Activated CD4-positive, alpha-beta T cell treated with anti-CD3 and anti-CD28 coated beads for 36 hours (primary cell): ENCODE data around the gene SCGB1D1. TPM values are rescaled to one million over a fixed set of nuclear protein-coding genes. Genes with fewer than 3 reads are reported as not detected.

Experiments used
- ATAC-seq: fragments of 200-7000 bp; cut with Tn5 transposase; one replicate; pipeline ENCODE4 v1.10.0; 2021; ENCODE audit warnings: mild to moderate bottlenecking, moderate library complexity
- CTCF ChIA-PET: fragments of 350-600 bp; sonication (Branson Sonifier 250); formaldehyde crosslinking; loops from one replicate; lab custom pipeline; 2021; ENCODE audit warnings: antibody characterized with exemption; lab: Charles Lee
- POLR2A ChIA-PET: fragments of 350-600 bp; sonication (Branson Sonifier 250); formaldehyde crosslinking; loops from one replicate; lab custom pipeline; 2021; ENCODE audit warnings: antibody characterized with exemption, inconsistent platforms; lab: Charles Lee
- DNase-seq: peaks from one replicate; pipeline ENCODE4 v3.0.0-alpha.2; 2020
- H3K27ac Mint-ChIP-seq: one replicate; pipeline ENCODE4 v1.8.0; 2021; ENCODE audit warnings: mixed read lengths
- H3K27me3 Mint-ChIP-seq: one replicate; pipeline ENCODE4 v1.8.0; 2021; ENCODE audit warnings: mixed read lengths
- H3K36me3 Mint-ChIP-seq: one replicate; pipeline ENCODE4 v1.8.0; 2021; ENCODE audit warnings: low read depth, mixed read lengths
- H3K4me1 Mint-ChIP-seq: one replicate; pipeline ENCODE4 v1.8.0; 2021; ENCODE audit warnings: mixed read lengths
- H3K4me3 Mint-ChIP-seq: one replicate; pipeline ENCODE4 v1.8.0; 2021; ENCODE audit warnings: mild to moderate bottlenecking, moderate library complexity, mixed read lengths
- H3K9me3 Mint-ChIP-seq: one replicate; pipeline ENCODE4 v1.8.0; 2021; ENCODE audit warnings: low read depth, mixed read lengths
- intact Hi-C, 2 experiments: fragments of 100-400 bp; cut with DNase I in 1 of 2; cut with micrococcal nuclease in 1 of 2; formaldehyde crosslinking; loops; one replicate each; pipeline versions ENCODE4 v1.14.2 to v1.15.1; 2022 to 2024; cut with DNase I, micrococcal nuclease
- total RNA-seq, 2 experiments: library from RNA; stranded (reverse); gene quantifications; one replicate each; pipeline ENCODE4 v1.2.3, GENCODE V29; 2021

The SCGB1D1 gene
- total RNA-seq, 2 experiments from 2014 or later: not detected

DNA sequence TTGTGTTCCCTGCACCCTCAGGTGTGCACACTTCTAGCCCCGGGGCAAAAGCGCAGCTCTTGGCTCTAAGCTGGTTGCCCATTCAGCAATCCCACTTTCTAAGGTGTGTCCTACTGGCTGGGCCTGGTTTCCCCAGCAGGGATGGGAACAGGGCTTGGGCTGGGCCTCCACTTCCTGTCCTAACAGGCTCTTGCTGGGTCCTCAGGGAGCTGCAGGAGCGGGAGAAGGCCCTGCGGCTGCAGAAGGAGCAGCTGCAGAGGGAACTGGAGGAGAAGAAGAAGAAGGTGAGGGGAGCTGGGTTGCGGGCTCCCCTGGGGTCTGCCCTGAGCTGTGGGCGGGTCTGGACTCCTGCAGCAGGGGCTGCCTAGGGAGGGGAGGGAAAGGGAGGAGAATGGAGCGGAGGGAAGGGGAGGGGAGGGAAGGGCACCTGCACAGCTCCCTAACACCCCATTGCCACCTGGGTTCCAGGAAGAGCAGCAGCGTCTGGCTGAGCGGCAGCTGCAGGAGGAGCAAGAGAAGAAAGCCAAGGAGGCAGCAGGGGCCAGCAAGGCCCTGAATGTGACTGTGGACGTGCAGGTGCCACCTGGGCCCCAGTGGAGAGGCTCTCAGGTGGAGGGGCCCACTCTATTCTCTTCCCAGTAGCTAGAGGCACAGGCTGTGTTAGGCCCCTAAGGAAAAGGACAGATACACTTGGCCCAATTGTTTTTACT, 41.6 kb upstream of the SCGB1D1 start:
- no peak overlapping the region for H3K4me3 Mint-ChIP-seq
- DNase-seq (no peak), ATAC-seq (no peak)
- intact Hi-C loops: no loop called here
- ChIA-PET CTCF (no interaction called here), POLR2A (interaction anchor here (1.2 kb wide), 1 partner anchor 16 kb away, joined by 3 read pairs; no protein-coding TSS in a partner anchor)
- H3K36me3 Mint-ChIP-seq: peaks cover 55% of the 10 kb centered on the region
- H3K9me3 Mint-ChIP-seq: no peaks in the 10 kb centered on the region
- H3K4me1 Mint-ChIP-seq: no peaks in the 10 kb centered on the region
- H3K27me3 Mint-ChIP-seq: no peaks in the 10 kb centered on the region
- H3K27ac Mint-ChIP-seq: no peak overlapping the region

DNA sequence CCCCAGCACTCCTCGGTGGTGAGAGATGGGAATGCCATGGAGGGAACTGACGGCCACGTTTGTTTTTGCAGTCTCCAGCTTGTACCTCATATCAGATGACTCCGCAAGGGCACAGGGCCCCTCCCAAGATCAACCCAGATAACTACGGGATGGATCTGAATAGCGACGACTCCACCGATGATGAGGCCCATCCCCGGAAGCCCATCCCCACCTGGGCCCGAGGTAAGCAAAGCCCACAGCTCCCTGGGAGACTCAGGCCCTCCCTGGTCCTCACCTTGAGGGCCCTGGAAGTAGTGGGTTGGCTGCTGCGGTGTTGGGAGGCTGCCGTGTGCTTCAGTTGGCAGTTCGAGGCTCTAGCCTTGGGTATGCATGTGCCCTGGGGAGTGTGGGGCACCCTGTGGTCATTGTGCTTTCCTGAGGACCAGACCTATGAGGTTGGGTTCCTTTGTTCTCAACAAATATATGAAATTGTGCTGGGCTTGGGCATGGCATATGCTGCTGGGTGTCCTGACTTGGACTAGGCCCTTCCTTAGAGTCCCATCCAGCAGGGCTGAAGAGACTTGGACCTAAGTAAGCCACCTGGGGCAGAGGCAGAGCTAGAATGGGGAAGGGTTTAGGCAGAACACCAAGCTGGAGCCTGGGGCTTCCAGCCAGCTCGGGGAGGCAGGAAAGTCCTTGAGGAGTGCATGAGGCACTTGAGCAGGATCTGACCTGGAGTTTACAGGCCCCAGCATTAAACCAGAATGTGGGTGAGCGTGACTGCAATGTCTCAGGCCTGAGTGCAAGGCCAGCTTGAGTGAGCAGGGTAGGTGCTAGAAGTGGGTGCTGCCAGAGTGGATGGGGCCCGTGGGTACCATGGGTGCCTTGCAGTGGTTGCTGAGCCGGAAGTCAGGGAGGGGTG, 39.8 kb upstream of the SCGB1D1 start:
- intact Hi-C loops: no loop called here
- H3K4me1 Mint-ChIP-seq: no peaks in the 10 kb centered on the region
- H3K4me3 Mint-ChIP-seq: no peak overlapping the region
- H3K27me3 Mint-ChIP-seq: no peaks in the 10 kb centered on the region
- H3K27ac Mint-ChIP-seq: no peak overlapping the region
- H3K36me3 Mint-ChIP-seq: peaks cover 51% of the 10 kb centered on the region
- ChIA-PET POLR2A (interaction anchor here (0.6 to 1.2 kb wide), 2 partner anchors 21 to 62 kb away, joined by 3 to 5 read pairs; no protein-coding TSS in a partner anchor), CTCF (interaction anchor here (0.6 to 1.2 kb wide), 2 partner anchors 8 to 22 kb away, joined by 3 read pairs; no protein-coding TSS in a partner anchor)
- DNase-seq: no peak
- H3K9me3 Mint-ChIP-seq: no peaks in the 10 kb centered on the region
- ATAC-seq: no peak

DNA sequence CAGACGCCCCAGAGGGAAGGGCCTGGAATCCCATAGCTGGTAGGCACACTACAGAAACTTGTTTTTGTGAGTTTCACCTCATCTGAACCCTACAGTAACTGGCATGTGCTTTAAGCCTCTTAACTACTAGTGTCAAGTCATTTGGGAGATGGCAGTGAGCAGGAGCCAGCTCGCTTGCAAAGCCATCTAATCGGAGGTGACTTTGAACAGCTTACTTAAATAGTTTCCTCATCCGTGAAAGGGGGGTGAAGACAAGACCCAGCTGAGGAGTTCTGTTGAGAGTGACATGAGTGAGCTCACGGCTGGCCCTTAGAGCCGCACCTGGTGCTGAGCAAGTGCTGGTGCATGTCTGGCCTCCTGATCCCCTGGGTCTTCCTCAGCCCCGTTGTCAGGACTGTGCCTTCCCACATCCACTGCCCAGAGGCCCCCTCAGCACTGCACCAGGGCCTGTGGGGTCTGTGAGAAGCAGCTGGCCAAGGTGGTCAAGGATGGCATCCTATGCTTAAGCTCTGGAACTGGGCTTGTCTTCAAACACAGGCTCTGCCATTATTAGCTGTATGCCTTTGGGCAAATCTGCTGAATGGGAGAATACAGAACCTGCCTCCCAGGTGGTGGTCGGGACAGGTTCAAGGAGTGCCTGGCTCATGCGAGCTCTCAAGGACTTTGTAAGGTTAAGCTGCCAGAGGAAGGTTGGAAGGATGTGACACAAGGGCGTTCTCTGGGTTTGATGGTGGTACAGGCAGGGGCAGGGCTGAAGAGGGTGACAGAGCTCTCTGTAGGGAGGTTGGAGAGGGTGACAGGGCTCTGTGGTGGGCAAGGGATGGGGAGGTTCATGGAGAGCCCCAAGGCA, 38.9 kb upstream of the SCGB1D1 start:
- Mint-ChIP-seq H3K9me3 (no peaks in the 10 kb centered on the region), H3K27me3 (no peaks in the 10 kb centered on the region), H3K36me3 (peaks cover 47% of the 10 kb centered on the region), H3K27ac (no peak overlapping the region), H3K4me3 (no peak overlapping the region), H3K4me1 (no peaks in the 10 kb centered on the region)
- CTCF ChIA-PET: interaction anchor here (0.6 to 1.2 kb wide), 2 partner anchors 9 to 21 kb away, joined by 3 read pairs; no protein-coding TSS in a partner anchor
- ATAC-seq (no peak), DNase-seq (no peak)
- intact Hi-C loops: no loop called here
- POLR2A ChIA-PET: interaction anchor here (0.6 to 1.2 kb wide), 2 partner anchors 22 to 63 kb away, joined by 3 to 5 read pairs; no protein-coding TSS in a partner anchor

DNA sequence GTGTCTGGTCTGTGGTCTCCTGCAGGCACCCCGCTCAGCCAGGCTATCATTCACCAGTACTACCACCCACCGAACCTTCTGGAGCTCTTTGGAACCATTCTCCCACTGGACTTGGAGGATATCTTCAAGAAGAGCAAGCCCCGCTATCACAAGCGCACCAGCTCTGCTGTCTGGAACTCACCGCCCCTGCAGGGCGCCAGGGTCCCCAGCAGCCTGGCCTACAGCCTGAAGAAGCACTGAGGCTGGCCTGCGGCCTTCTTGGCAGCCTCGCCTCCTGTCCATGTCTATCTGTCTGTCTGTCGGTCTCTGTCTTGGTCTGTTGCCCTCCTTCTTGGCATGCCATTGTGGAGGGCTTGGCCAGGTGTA, 38.3 kb upstream of the SCGB1D1 start:
- H3K4me1 Mint-ChIP-seq: no peaks in the 10 kb centered on the region
- POLR2A ChIA-PET: interaction anchor here (1.2 kb wide), 1 partner anchor 23 kb away, joined by 5 read pairs; no protein-coding TSS in a partner anchor
- no peaks in the 10 kb centered on the region for H3K27me3 Mint-ChIP-seq
- DNase-seq: no peak
- no peak overlapping the region for H3K4me3 Mint-ChIP-seq
- H3K27ac Mint-ChIP-seq: no peak overlapping the region
- CTCF ChIA-PET: interaction anchor here (1.2 kb wide), 1 partner anchor 10 kb away, joined by 3 read pairs; no protein-coding TSS in a partner anchor
- H3K9me3 Mint-ChIP-seq: no peaks in the 10 kb centered on the region
- ATAC-seq: no peak
- intact Hi-C loops: no loop called here
- H3K36me3 Mint-ChIP-seq: peaks cover 42% of the 10 kb centered on the region

DNA sequence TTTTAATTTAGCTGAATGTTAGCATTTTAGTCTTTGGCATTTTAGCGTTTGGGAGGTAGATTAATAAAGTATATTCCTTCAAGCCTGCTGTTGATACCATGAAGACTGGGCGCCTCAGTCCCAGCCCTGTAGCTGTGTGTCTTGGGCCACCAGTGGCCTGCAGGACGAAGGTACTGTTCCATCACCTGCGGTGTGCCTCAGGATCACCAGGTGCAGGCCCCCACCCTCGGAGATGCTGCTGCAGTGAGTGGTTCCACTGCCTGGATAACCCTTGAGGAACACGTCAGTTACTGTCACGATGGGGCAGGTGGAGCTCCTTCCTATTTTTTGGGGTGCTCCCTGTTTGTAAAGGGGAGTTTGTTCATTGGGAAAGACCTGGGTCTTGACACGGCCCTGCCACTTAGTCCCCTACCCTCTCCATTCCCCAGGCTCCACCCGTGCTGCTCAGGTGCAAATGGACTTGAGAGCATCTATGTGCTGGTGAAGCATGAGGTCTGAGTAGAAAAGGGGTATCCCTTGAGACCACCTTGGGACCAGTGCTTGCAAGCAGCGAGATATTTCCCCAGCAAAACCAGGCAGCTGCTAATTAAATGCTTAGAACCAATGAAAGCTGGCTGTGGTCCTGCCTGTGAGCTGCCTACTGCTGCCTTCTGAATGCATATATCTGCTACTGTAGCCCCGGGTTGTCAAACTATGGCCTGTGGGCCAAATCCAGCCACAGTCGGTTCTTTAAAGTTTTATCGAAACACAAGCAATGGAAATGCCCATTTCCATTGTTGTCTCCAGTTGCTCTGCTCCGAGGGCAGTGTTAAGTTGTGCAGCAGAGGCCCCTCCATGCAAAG, 37.5 kb upstream of the SCGB1D1 start:
- ChIA-PET CTCF (no interaction called here), POLR2A (no interaction called here)
- Mint-ChIP-seq H3K9me3 (no peaks in the 10 kb centered on the region), H3K36me3 (peaks cover 37% of the 10 kb centered on the region), H3K4me1 (no peaks in the 10 kb centered on the region), H3K27ac (no peak overlapping the region), H3K27me3 (no peaks in the 10 kb centered on the region), H3K4me3 (no peak overlapping the region)
- no peak for ATAC-seq
- intact Hi-C loops: no loop called here
- no peak for DNase-seq

DNA sequence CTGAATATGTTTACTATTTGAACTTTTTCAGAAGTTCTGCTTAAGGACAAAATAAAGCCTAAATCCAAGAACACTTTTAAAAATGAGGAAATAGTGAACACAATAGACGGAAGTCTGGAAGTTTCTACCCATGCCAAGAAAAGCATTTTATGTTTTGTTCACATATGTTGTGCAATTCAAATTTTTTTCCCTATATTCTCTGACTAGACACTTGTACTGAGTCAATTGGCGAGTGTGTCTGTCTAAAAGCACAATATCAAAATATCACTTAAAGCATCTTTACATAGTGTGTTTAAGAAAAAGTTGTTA, 37.0 kb upstream of the SCGB1D1 start:
- H3K36me3 Mint-ChIP-seq: peaks cover 31% of the 10 kb centered on the region
- no peak overlapping the region for H3K27ac Mint-ChIP-seq
- H3K4me3 Mint-ChIP-seq: no peak overlapping the region
- ChIA-PET POLR2A (no interaction called here), CTCF (no interaction called here)
- H3K27me3 Mint-ChIP-seq: no peaks in the 10 kb centered on the region
- no peaks in the 10 kb centered on the region for H3K4me1 Mint-ChIP-seq
- ATAC-seq: no peak
- intact Hi-C loops: no loop called here
- no peaks in the 10 kb centered on the region for H3K9me3 Mint-ChIP-seq
- no peak for DNase-seq

DNA sequence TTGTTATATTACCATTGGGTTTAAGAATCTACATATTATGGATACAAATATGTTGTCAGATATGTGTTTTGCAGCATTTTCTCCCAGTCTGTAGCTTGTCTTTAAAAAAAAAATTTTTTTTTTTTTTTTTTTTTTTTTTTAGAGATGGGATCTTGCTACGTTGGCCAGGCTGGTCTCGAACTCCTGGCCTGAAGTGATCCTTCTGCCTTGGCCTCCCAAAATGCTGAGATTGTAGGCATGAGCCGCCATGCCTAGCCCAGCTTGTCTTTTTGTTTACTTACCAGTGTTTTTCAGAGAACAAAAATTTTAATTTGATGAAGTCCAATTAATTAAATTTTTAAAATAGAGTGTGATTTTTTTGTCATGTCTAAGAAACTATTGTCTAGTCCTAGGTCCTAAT, 36.4 kb upstream of the SCGB1D1 start:
- ATAC-seq: no peak
- Mint-ChIP-seq H3K4me3 (no peak overlapping the region), H3K4me1 (no peaks in the 10 kb centered on the region), H3K27ac (no peak overlapping the region), H3K27me3 (peaks cover under 1% of the 10 kb centered on the region), H3K9me3 (no peaks in the 10 kb centered on the region), H3K36me3 (peaks cover 30% of the 10 kb centered on the region)
- intact Hi-C loops: no loop called here
- POLR2A ChIA-PET: no interaction called here
- DNase-seq: no peak
- CTCF ChIA-PET: no interaction called here

DNA sequence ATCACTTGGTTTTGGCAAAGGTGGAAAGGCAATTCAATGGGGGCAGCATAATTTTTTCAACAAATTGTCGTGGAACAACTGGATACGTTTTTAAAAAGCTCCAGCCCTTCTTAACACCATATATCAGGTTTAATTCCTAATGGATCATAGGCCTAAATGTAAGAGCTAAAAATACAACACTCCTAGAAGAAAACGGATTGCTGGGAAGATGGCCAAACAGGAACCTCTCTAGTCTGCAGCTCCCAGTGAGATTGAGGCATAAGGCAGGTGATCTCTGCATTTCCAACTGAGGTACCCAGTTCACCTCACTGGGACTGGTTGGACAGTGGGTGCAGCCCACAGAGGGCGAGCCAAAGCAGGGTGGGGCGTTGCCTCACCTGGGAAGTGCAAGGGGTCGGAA, 32.4 kb upstream of the SCGB1D1 start:
- Mint-ChIP-seq H3K4me1 (no peaks in the 10 kb centered on the region), H3K27me3 (peaks cover 19% of the 10 kb centered on the region), H3K9me3 (no peaks in the 10 kb centered on the region), H3K36me3 (peaks cover 9% of the 10 kb centered on the region), H3K27ac (no peak overlapping the region), H3K4me3 (no peak overlapping the region)
- ChIA-PET CTCF (interaction anchor here (0.5 kb wide), 1 partner anchor 132 kb away, joined by 3 read pairs; no protein-coding TSS in a partner anchor), POLR2A (interaction anchor here (0.6 kb wide), 1 partner anchor 26 kb away, joined by 4 read pairs; no protein-coding TSS in a partner anchor)
- intact Hi-C loops: no loop called here
- DNase-seq (no peak), ATAC-seq (no peak)

DNA sequence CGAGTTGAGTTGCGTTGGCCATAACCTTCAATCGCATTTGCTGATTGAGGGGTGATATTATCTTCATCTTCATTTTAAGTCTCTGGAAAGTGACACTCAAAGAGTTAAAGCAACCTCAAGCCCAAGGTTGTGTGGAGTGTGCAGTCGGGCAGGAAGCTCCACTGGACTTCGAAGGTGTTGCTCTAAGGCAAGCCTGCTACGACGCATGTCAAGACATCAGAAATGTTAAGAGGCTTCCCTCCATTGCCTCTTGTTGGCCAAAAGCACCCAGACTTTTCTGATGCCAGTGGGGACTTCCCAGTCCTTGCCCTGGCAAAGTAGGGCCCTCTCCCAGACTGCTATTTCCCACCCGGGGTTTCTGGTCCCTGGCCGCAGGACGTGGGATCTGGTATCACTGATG, 23.6 kb upstream of the SCGB1D1 start:
- Mint-ChIP-seq H3K27me3 (peaks cover 26% of the 10 kb centered on the region), H3K27ac (no peak overlapping the region), H3K4me3 (no peak overlapping the region), H3K36me3 (no peaks in the 10 kb centered on the region), H3K4me1 (peaks cover 1% of the 10 kb centered on the region), H3K9me3 (no peaks in the 10 kb centered on the region)
- ChIA-PET CTCF (interaction anchor here (0.6 to 2.0 kb wide), 2 partner anchors 12 to 36 kb away, joined by 3 to 4 read pairs; no protein-coding TSS in a partner anchor), POLR2A (no interaction called here)
- ATAC-seq: no peak
- DNase-seq: no peak
- intact Hi-C loops: no loop called here

DNA sequence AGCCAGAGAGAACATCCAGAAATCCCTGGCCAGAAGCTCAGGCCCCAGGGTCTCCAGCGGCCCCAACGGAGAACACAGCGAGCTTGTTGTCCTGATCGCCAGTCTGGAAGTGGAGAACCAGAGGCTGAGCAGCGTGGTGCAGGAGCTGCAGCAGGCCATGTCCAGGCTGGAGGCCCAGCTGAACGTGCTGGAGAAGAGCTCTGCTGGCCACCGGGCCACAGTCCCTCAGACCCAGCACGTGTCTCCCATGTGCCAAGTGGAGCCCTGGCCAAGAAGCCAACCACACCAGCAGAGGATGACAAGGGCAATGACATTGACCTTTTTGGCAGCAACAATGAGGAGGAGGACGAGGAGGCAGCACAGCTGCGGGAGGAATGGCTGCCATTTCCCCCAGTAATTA, 20.6 kb upstream of the SCGB1D1 start:
- ChIA-PET CTCF (interaction anchor here (0.8 kb wide), 1 partner anchor 226 kb away, joined by 3 read pairs; no protein-coding TSS in a partner anchor), POLR2A (no interaction called here)
- DNase-seq (no peak), ATAC-seq (no peak)
- peaks cover 30% of the 10 kb centered on the region for H3K27me3 Mint-ChIP-seq
- intact Hi-C loops: no loop called here
- no peaks in the 10 kb centered on the region for H3K36me3 Mint-ChIP-seq
- H3K4me1 Mint-ChIP-seq: peaks cover 4% of the 10 kb centered on the region
- H3K9me3 Mint-ChIP-seq: no peaks in the 10 kb centered on the region
- H3K27ac Mint-ChIP-seq: no peak overlapping the region
- H3K4me3 Mint-ChIP-seq: no peak overlapping the region
